ENCODE measurements around the gene PARP2.

DNA sequence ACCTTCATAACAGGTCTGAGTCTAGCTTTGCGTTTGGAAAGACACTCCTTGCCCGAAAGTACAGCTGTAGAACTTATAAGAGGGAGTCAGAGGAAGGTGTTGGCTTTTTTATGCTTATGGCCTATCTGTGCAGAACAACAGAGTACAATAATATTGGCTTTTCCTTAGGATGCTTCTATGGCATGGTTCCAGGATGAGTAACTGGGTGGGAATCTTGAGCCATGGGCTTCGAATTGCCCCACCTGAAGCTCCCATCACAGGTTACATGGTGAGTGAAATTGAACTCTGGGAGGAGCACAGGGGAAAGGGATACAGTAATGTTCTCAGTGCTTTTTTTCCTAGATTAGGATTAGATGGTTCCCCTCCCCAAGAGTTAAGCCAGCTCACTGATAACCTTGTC, 13.0 kb downstream of the PARP2 start:
- TF ChIP-seq CTCF (IDR thresholded peaks at IDR 0.05) (no peak), POLR2AphosphoS5 (IDR thresholded peaks at IDR 0.05) (no peak)
